Activated T-cell treated with anti-CD3 and anti-CD28 coated beads for 1 hour (primary cell): ENCODE data around the gene UTRN.

Experiments used
- DNase-seq: peaks from one replicate; pipeline ENCODE4 v3.0.0-alpha.2; 2020; ENCODE audit warnings: low read depth

The UTRN gene

DNA sequence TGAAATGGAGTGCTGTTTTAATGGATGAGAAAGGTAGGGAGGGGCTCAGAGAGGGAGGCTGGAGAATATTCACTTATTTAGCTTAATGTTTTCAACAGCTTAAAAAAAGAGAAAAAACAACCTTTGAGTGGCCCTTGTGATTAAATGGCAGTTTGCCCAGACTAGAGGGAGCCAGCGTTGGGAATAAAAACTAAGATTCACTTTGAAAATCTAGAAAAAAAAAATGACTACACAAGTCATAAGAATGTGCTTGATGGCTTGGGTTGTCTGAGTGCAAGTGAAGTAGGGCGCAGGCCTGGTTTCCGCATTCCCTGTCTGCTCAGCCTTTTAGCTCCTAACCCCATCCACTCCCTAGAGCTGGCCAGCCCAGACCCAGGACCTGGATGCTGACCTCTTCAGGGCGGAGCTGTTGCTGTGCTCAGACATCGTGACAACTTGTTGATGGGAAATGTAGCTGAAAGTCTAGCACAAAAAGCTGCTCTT, 28.9 kb downstream of the UTRN start:
- DNase-seq, result no peak

DNA sequence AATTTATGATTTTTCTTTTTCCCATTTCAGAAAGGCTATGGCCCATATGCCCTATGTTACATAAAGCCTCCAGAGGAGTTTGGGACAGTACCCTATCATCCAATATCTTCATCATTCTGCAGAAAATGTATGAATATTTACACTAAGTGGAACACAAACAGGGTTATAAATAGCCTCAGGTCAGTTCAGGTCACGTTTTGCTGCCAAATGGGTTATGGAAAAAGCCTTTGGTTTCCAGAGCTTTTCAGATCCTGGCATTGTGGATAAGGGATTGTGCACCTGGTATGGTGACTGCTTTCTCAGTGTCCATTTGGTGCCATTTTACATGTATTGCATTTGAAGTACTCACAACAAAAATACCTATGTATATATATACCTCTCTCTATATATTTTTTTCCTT, 29.4 kb downstream of the UTRN start:
- DNase-seq, result no peak

DNA sequence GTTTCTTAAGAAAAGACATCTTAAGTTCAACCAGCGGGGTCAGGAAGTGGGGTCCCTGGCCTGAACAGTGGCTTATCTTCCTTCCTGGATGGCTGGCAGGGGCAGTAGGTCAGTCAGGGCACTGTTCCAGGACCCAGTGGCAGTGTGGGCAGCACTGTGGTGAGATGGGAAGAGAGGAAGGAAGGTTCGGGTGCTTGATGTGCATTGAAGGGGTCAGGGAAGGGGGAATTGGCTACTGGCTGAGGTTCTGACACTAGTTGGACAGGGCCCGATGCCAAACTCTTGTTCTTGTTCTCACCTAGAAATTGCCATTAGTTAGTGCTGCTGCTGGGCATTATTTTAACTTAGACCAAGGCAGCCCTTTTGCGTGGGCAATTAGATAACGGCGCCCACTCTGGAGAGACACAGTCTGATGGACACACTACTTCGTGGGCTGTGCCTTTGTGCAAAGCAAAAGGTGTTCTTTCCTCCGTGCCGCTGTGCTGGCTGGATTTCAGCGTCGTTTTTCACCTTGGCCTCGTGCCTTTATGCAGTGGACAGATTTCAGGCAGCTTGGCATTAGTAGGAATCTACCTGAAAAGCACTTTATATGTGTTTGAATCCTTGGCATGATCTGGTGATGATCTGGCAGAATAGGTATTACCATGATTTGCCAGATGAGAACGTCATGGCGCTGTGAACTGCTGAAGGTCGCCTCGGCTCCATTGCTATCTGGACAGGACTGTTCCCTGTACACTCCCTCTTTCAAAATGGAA, 30.3 kb downstream of the UTRN start:
- no peak for DNase-seq

DNA sequence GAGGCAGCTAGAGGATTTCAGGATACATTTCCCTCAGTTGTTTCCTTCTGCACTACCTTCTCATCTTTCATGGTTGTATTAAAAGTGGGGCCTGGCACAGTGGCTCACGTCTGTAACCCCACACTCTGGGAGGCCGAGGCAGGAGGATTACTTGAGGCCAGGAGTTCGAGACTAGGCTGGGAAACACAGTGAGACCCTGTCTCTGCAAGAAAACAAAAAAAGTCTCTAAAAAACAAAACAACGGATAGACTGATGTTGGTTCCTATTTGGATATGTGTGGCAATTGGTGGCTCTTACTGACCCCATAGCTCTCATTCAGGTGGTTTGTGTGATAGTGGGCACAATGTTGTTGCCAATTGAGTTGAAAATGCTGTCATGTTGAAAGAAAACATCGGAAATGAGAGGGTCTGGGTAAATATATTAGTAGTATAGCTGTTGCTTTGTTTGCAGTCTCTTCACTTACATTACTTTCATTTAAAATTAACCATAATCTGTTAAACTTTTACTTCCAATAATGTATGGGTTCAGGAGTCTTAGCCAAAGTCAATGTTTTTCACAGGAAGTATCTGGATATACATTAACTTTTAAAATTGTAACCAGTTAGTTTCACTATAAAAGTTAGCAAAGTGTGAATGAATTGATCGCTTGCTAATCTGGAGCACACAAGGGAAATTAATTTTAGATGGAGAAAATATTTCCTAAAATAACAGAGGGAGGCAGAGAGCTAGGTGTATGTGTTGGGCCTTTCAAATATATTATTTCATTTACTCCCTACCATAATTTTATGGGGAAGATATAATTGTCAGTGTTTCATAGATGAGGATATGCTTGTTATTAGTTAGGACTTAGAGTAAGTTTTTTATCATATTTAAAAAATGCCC, 31.1 kb downstream of the UTRN start:
- no peak for DNase-seq

DNA sequence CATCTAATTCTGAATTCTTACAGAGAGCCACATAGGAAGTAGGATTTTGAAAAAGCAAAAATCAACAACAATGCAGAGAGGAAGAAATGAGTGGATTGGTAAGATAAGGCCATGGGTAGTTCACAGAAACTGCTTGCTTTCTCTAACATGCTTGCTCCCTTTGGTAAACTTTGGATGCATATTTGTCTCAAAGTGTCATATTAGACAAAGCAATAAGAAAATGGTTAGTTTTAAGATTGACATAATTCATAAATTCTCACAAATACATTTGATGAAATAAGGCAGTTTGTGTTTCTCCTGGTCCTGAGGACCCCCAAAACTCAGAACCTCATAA, 31.7 kb downstream of the UTRN start:
- no peak for DNase-seq

DNA sequence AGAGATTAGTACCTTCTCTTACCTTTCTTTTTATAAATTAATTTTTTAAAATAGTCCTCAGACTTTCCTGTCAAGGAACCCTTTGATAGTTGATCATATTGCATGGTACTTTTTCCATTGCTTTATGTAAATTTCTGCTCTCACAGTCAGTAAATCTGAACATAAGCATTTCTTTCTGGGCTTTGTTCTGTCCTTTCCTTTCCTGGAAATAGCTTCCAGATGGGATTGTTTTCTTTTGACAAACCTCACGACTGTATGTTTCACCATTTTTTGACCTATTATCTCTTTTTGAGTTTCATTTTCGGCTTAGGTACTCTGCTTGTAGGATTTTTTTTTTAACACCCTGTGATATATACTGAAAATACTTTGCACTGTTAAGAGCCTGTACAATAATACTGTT, 32.6 kb downstream of the UTRN start:
- no peak for DNase-seq

DNA sequence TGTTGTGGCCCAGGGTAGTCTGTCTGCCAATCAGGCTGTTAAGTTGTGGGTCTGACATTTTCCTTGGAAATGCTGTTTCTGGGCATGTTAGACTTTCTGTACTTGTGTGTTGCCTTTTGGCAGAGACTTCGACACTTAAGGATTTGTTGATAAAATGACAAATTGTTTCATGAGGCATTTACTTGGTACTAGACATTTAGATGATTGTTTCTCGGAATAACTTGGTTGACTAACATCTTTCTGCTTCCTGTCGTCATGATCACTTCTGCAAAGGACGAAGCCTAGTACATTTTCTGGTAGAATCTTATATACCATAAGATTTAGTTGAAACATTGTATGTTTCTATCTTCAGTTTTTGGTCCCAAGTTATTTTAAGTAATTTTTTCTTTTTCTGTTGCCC, 34.1 kb downstream of the UTRN start:
- DNase-seq, result no peak

DNA sequence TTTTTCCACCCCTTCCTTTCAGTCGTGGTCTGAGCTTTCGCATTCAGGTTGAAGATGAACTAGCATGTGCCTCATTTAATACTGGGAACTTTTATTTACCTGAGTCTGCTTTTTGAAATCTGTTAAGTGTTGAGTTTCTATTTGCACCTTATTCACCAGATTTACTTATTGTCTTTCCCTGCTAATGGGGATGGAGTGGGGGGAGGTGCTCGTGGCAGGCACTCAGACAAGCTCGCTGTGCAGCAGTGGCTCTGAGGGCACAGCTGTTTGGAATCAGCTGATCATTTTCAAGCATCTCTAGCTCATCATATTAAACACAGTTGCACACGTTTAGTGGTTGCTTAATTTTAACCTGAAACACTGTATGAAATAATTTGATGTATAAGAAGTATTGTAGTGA, 35.6 kb downstream of the UTRN start:
- DNase-seq, result no peak

DNA sequence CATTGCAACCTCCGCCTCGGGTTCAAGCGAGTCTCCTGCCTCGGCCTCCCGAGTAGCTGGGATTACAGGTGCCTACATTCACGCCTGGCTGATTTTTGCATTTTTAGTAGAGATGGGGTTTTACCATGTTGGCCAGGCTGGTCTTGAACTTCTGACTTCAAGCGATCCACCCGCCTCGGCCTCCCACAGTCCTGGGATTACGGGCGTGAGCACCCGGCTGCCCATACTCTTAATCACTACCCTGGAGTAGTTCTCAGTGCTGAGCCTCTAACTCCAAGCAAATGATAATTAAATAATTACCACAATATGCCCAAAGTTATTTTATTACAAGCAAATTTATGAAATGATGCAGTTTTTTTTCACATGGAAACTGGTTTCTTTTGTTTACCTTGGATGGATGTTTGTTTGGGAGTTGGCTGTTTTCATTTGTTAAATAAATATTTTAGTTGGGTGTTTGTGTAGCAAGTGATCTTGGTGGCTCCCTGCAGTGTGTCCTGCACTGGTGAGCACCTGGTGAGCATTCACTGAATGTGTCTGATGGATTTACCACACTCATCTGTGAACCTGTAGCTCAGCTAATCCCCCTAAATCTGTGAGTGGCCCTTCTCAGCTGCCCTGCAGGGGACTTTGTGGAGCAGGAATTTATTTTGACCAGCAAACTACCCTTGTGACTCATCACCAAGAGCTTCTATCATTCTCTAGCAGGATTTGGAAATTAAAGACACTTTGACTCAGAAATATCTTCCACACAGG, 36.9 kb downstream of the UTRN start:
- DNase-seq, result no peak

DNA sequence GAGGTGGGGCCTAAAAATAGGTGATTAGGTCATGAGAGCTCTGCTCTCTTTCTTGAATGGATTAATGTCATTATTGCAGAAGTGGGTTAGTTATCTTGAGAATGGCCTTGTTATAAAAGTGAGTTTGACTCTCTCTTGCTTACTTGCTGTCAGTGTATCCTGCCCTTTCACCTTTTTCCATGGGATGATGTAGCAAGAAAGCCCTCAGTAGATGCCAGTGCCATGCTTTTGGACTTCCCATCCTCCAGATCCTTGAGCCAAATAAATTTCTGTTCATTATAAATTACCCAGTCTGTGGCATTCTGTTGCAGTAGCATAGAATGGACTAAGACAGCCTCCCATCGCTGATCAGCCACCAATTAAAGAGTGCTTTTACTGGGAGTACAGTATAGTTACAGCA, 40.1 kb downstream of the UTRN start:
- no peak for DNase-seq

DNA sequence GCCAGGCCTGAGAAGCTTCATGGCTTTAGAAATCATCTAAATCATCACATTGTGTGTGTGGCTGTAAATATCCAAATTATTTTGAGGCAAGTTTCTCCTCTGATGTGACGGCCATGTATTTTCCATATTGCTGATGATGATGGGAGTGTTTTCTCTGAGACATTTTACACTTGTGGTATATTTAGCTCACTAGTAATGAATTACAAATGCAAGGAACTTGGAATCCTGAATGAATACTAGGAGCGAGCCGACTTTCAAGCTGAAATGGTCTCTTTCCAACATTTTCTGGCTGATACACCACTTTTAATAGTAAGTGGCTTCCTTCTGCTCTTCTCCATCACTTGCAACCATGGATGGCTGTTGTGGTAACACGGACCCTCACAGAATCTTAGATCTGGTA, 41.3 kb downstream of the UTRN start:
- DNase-seq, result no peak

DNA sequence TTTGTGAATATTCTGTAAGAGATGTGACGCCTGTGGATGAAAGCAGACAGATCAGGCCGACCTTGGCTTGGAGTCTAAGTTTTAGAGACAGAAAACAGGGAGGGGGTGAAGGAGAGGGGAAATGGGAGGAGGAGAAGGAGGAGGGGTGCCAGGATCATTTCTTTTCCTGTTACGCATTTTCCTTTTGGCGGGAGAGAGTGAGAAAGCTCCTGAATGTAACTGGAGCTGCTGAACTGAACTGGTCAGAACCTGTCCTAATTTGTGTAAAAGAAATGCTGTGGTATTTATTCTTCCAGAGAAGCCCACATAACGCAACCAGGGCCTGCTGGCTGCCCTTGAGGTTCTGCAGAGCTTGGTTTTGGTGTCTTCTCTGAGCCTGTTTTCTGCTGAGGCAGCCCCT, 41.9 kb downstream of the UTRN start:
- DNase-seq, result no peak

DNA sequence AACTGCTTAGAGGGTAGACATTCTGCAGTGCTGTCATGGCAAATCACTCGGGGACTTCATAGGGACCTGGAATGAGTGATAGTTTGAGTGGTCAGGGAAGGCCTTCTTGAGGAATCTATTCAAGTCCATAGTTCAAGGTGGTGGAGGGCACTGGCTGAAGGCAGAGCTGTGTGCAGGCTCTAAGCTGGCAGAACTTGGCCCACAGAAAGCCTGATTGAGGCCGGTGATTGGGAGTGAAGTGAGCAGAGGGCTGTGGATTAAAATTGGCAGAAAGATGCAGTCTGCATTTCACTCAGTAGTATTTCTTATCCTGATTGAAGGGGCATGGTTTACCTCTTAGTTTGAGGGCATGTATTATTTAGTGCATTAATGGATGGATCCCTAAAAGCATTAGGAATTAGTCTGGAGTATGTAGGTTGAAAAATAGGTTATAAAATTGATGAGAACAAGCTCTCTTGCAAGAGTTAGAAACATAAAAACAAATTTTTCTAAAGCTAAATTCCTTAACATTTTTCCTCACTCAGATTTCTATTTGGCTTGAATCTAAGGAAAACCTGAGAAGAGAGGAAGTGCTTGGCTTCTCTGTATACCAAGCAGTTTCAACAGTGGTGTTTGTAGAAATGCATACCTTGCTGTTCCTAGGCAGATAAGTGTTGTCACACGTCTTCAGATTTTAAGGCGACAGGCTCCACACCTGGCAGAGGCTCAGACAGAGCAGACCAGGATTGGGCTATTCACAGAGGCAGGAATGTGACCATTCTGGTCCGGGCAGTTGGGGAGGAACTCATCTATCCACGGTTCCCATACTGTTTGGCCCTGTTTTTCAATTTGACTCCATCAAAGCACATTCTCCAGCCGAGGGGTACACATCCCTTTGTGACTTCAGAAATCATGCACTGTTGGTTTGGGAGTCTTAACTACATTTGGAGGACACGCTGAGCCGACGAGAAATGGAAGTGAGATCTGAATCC, 45.2 kb downstream of the UTRN start:
- DNase-seq, result no peak

DNA sequence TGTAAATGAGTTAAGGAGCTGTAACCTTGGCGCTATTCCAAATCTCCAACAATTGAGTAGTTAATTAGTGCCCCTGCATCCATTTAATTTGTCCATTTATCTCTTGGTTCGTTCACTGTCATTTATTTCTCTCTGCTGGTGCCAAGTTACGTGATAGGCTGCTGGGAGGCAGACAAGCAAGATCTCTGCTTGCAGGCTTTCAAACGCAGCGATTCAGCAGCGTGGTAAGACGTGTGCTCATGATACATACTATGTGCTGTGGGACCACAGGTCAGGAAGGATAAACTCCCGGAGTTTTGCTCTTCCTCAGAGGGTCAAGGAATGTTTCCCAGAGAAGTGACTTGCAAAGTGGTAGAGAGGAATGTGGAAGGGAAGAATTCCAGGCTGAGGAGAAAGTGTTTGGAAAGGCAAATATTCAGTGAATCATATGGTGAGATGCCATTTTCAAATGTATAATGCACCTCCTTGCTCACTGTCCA, 46.4 kb downstream of the UTRN start:
- DNase-seq, result no peak

DNA sequence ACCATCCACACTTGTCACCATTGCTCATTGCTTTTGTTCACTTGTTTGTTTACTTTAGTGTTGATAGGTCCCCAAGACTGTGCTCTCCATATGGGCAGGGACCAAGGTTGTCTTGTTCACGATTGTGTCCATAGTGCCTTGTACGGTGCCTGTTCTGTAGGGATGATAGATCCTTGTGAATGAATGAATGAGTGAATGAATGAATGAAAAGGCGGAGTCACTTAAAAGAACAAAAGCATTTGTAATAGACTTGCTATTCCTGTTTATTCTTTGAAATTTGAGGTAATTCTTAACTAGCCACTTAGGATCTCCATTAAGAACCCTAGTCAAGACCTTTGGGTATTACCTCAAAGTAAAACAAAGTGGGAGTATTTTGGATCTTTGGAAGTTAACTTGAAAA, 47.0 kb downstream of the UTRN start:
- DNase-seq, result no peak

DNA sequence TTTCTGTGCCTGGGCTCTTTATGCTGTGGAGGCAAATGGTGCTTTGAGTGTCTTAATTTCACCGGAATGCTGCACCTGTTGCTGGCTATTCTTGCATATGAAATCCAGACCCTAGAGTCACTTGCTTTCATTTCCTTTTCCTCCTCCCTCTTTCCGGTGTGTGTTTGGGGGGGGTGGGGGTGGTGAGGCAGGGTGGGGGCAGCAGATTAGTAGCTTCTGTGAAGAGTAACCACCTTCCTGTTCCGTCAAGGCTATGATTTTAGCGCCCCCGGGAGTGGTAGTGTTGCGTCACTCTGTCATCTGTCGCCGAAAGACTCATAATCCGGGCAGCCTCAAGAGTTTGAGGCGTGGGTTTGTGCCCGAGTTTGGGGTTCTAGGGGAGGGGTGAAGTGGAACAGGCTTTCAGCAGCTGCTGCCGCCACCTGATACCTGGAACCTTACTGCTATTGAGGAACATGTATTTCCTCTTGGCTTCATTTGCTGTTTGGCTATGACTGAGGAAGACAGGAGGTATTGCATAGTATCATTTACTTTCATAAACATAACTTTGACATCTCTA, 49.1 kb downstream of the UTRN start:
- peak; percentile 42 for DNase-seq
